MM.1S (cell line): ENCODE results near the gene MARCKSL1.

Experiments
- DNase-seq: peaks from one replicate; pipeline ENCODE4 v3.0.0-alpha.2; 2015
- H2AFZ ChIP-seq: fragments of 300-600 bp; sonication (generic); 2 replicates; pipeline ENCODE4 v1.6.0; 2016; ENCODE audit warnings: antibody characterized with exemption, low read length
- H3F3A ChIP-seq: fragments of 300-600 bp; sonication (generic); 2 replicates; pipeline ENCODE4 v1.6.1; 2016; ENCODE audit warnings: mild to moderate bottlenecking, antibody characterized with exemption, low read length, moderate library complexity, mixed read lengths; ENCODE audit not compliant: insufficient read depth
- H3K27ac ChIP-seq: fragments of 300-600 bp; sonication (generic); 2 replicates; pipeline ENCODE4 v1.5.1; 2016; ENCODE audit warnings: mild to moderate bottlenecking, low read length
- H3K27me3 ChIP-seq: fragments of 300-600 bp; sonication (generic); replicated peaks from 2 replicates; pipeline ENCODE4 v1.6.0; 2016; ENCODE audit warnings: low read length; ENCODE audit not compliant: insufficient read depth
- H3K36me3 ChIP-seq: fragments of 300-600 bp; sonication (generic); replicated peaks from 2 replicates; pipeline ENCODE4 v1.6.1; 2016; ENCODE audit warnings: mild to moderate bottlenecking, low read length, mixed read lengths; ENCODE audit not compliant: insufficient read depth
- H3K4me1 ChIP-seq: fragments of 300-600 bp; sonication (generic); 2 replicates; pipeline ENCODE4 v1.6.1; 2016; ENCODE audit warnings: low read length, mixed read lengths
- H3K4me2 ChIP-seq: fragments of 300-600 bp; sonication (generic); 2 replicates; pipeline ENCODE4 v1.6.0; 2016; ENCODE audit warnings: low read depth, low read length
- H3K4me3 ChIP-seq: fragments of 300-600 bp; sonication (generic); 2 replicates; pipeline ENCODE4 v1.5.1; 2016; ENCODE audit warnings: low read length, mixed read lengths
- H3K79me2 ChIP-seq: fragments of 300-600 bp; sonication (generic); 2 replicates; pipeline ENCODE4 v1.6.1; 2016; ENCODE audit warnings: mixed run types, low read length, mixed read lengths
- H3K9ac ChIP-seq: fragments of 300-600 bp; sonication (generic); 2 replicates; pipeline ENCODE4 v1.6.1; 2016; ENCODE audit warnings: low read length, mixed read lengths
- H3K9me2 ChIP-seq: fragments of 300-600 bp; sonication (generic); replicated peaks from 2 replicates; pipeline ENCODE4 v1.6.1; 2016; ENCODE audit warnings: mild to moderate bottlenecking, low read length, mixed read lengths; ENCODE audit not compliant: insufficient read depth
- H3K9me3 ChIP-seq: fragments of 300-600 bp; sonication (generic); replicated peaks from 2 replicates; pipeline ENCODE4 v1.6.1; 2016; ENCODE audit warnings: mild to moderate bottlenecking, low read length, mixed read lengths; ENCODE audit not compliant: insufficient read depth
- H4K20me1 ChIP-seq: fragments of 300-600 bp; sonication (generic); 2 replicates; pipeline ENCODE4 v1.6.1; 2016; ENCODE audit warnings: mild to moderate bottlenecking, low read length, moderate library complexity, mixed read lengths; ENCODE audit not compliant: insufficient read depth
- CTCF ChIP-seq: fragments of 300-600 bp; sonication (generic); IDR thresholded peaks from 2 replicates; pipeline ENCODE4 v1.5.1; 2016; ENCODE audit warnings: antibody characterized with exemption, low read length, mixed read lengths
- EZH2 ChIP-seq: fragments of 300-600 bp; sonication (generic); optimal IDR thresholded peaks from 2 replicates; pipeline ENCODE3; 2017; ENCODE audit warnings: low read depth, mild to moderate bottlenecking, antibody characterized with exemption, low read length, mixed read lengths
- EZH2phosphoT487 ChIP-seq: fragments of 300-600 bp; sonication (generic); IDR thresholded peaks from 2 replicates; pipeline ENCODE4 v1.6.1; 2018; ENCODE audit warnings: antibody characterized with exemption, low read length

MARCKSL1 gene

GRCh38 chr1:32335535-32335789 is 571 bp downstream of the MARCKSL1 start:
- H3F3A ChIP-seq: peaks cover 47% of the 10 kb centered on the region
- H3K27ac ChIP-seq: no peak overlapping the region
- peak overlapping the region; percentile 23; the same call in 1 of the 2 replicates for H2AFZ ChIP-seq
- no peaks in the 10 kb centered on the region for H3K9me2 ChIP-seq
- H4K20me1 ChIP-seq: no peaks in the 10 kb centered on the region
- DNase-seq: no peak
- peak overlapping the region; percentile 58 for H3K4me3 ChIP-seq
- peaks cover 9% of the 10 kb centered on the region for H3K79me2 ChIP-seq
- peak overlapping the region; percentile 79 for H3K4me2 ChIP-seq
- no peaks in the 10 kb centered on the region for H3K9me3 ChIP-seq
- H3K27me3 ChIP-seq: no peaks in the 10 kb centered on the region
- H3K9ac ChIP-seq: peak overlapping the region; percentile 34; the same call in 1 of the 2 replicates
- H3K36me3 ChIP-seq: no peaks in the 10 kb centered on the region
- TF ChIP-seq EZH2phosphoT487 (no peak), EZH2 (no peak), CTCF (no peak)
- H3K4me1 ChIP-seq: peaks cover 62% of the 10 kb centered on the region

- DNase-seq: peak; percentile 40
- Histone ChIP-seq H3F3A (peaks cover 47% of the 10 kb centered on the region), H3K4me3 (peak overlapping the region; percentile 58), H3K4me2 (peak overlapping the region; percentile 79), H3K79me2 (peaks cover 9% of the 10 kb centered on the region), H3K9ac (peak overlapping the region; percentile 34; the same call in 1 of the 2 replicates), H3K27me3 (no peaks in the 10 kb centered on the region), H2AFZ (peak overlapping the region; percentile 23), H3K9me3 (no peaks in the 10 kb centered on the region), H3K4me1 (peaks cover 62% of the 10 kb centered on the region), H3K27ac (no peak overlapping the region; the same call in 1 of the 2 replicates), H3K36me3 (no peaks in the 10 kb centered on the region), H3K9me2 (no peaks in the 10 kb centered on the region), H4K20me1 (no peaks in the 10 kb centered on the region)
- TF ChIP-seq EZH2 (no peak), CTCF (peak; percentile 59)
Observed at GRCh38 chr1:32334864-32335534, 1.0 kb downstream of the MARCKSL1 start.

- no peaks in the 10 kb centered on the region for H4K20me1 ChIP-seq
- no peaks in the 10 kb centered on the region for H3K9me3 ChIP-seq
- no peak for DNase-seq
- H3K9me2 ChIP-seq: no peaks in the 10 kb centered on the region
- no peaks in the 10 kb centered on the region for H3K36me3 ChIP-seq
- peaks cover 62% of the 10 kb centered on the region for H3K4me1 ChIP-seq
- H3K27me3 ChIP-seq: no peaks in the 10 kb centered on the region
- no peak overlapping the region for H2AFZ ChIP-seq
- peaks cover 47% of the 10 kb centered on the region for H3F3A ChIP-seq
- TF ChIP-seq EZH2phosphoT487 (no peak), EZH2 (no peak), CTCF (no peak)
- H3K4me3 ChIP-seq: peak overlapping the region; percentile 58; the same call in 1 of the 2 replicates
- peak overlapping the region; percentile 60; the same call in 1 of the 2 replicates for H3K27ac ChIP-seq
- peaks cover 9% of the 10 kb centered on the region for H3K79me2 ChIP-seq
- H3K4me2 ChIP-seq: peak overlapping the region; percentile 79; the same call in 1 of the 2 replicates
- peak overlapping the region; percentile 34; the same call in 1 of the 2 replicates for H3K9ac ChIP-seq
Observed at GRCh38 chr1:32334274-32334861, 1.7 kb downstream of the MARCKSL1 start.
